RWPE1 (cell line): ENCODE data around the gene SLCO4A1.

Experiments used
- CTCF ChIA-PET: fragments of 350-600 bp; sonication (Branson Sonifier 250); formaldehyde crosslinking; extraction: SDS; loops from one replicate; lab custom pipeline; 2021; lab: Yijun Ruan, JAX
- POLR2A ChIA-PET: fragments of 400-600 bp; formaldehyde crosslinking; extraction: SDS; loops from one replicate; lab custom pipeline; 2020; ENCODE audit warnings: antibody characterized with exemption; ENCODE audit not compliant: low non-redundant PET; lab: Yijun Ruan, JAX
- DNase-seq: peaks from one replicate; pipeline ENCODE4 v3.0.0; 2012; ENCODE audit warnings: low spot score
- H3K27ac ChIP-seq: fragments of 450-650 bp; 2 replicates; pipeline ENCODE4 v1.5.1; 2017
- TF ChIP-seq, protein P1 (sequence below): fragments of 450-650 bp; conservative IDR thresholded peaks from 2 replicates; pipeline ENCODE4 v1.5.1; 2017; ENCODE audit warnings: low read depth, mild to moderate bottlenecking

Gene SLCO4A1

DNA sequence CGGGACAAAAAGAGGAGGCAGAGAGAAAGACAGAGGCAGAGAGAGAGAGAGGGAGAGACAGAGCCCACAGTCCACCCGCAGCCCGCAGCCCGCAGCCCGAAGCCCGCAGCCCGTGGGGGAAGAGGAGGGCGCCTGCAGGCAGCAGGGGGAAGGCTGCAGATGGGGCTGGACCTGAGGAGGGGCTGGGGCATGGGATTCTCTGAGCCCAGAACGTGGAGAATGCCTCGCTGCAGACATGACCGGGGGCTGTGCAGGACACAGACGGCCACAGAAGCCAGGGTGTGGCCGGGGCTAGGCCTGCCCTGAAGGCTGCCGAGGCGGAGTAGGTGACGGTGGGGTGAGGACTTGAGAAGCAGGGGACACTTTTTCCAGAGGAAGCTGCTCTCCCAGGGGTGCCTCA lies 6.5 kb upstream of the SLCO4A1 start:
- TF ChIP-seq, protein P1, sequence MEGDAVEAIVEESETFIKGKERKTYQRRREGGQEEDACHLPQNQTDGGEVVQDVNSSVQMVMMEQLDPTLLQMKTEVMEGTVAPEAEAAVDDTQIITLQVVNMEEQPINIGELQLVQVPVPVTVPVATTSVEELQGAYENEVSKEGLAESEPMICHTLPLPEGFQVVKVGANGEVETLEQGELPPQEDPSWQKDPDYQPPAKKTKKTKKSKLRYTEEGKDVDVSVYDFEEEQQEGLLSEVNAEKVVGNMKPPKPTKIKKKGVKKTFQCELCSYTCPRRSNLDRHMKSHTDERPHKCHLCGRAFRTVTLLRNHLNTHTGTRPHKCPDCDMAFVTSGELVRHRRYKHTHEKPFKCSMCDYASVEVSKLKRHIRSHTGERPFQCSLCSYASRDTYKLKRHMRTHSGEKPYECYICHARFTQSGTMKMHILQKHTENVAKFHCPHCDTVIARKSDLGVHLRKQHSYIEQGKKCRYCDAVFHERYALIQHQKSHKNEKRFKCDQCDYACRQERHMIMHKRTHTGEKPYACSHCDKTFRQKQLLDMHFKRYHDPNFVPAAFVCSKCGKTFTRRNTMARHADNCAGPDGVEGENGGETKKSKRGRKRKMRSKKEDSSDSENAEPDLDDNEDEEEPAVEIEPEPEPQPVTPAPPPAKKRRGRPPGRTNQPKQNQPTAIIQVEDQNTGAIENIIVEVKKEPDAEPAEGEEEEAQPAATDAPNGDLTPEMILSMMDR, result no peak
- no peak for DNase-seq
- ChIA-PET POLR2A (no interaction called here), CTCF (interaction anchor here (0.7 kb wide), 1 partner anchor 76 kb away, joined by 3 read pairs; no protein-coding TSS in a partner anchor)
- H3K27ac ChIP-seq, result no peak overlapping the region

DNA sequence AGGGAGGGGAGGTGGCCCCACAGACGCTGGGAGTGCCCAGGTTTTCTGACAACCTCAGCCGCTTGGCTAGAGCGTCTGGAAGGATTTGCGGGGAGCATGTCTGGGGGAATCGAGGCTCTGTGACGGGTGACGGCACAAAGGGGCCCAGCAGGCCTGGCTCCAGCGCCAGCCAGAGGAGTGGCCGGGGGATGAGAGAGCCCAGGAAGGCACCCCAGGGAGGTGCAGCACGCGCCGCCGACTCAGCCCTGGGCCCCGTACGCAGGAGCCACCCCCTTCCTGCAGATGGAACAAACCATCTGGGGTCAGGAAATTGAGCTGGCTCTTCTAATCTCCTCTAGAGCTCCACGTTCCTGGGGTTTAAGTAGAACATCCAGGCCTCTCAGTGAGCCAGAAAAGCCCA lies 5.9 kb upstream of the SLCO4A1 start:
- no peak overlapping the region for H3K27ac ChIP-seq
- ChIA-PET CTCF (interaction anchor here (0.7 to 1.7 kb wide), 2 partner anchors 20 to 27 kb away, joined by 3 to 4 read pairs; no protein-coding TSS in a partner anchor), POLR2A (no interaction called here)
- no peak for DNase-seq
- TF ChIP-seq, protein P1, result no peak

DNA sequence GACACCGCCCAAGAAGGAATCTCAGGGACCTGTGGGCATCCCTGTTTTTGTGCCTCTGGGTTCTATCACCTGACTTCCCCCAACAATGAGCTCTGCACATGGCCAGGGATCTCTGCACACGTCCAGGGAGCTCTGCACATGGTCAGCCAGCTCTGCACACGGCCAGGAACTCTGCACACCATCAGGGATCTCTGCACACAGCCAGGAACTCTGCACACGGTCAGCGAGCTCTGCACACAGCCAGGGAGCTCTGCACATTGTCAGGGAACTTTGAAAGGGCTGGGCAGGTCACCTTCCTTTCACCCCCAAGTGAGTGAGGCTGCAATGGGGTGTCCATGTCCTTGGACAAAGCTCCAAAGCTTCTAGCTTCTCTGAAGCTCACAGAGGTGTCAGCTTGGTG lies 5.2 kb upstream of the SLCO4A1 start:
- H3K27ac ChIP-seq, result no peak overlapping the region
- TF ChIP-seq, protein P1, result no peak
- DNase-seq, result no peak
- ChIA-PET POLR2A (interaction anchor here (0.5 kb wide), 1 partner anchor 46 kb away, joined by 3 read pairs; no protein-coding TSS in a partner anchor), CTCF (interaction anchor here (0.5 to 1.7 kb wide), 3 partner anchors 20 to 209 kb away, joined by 3 to 4 read pairs (median 4); no protein-coding TSS in a partner anchor)

DNA sequence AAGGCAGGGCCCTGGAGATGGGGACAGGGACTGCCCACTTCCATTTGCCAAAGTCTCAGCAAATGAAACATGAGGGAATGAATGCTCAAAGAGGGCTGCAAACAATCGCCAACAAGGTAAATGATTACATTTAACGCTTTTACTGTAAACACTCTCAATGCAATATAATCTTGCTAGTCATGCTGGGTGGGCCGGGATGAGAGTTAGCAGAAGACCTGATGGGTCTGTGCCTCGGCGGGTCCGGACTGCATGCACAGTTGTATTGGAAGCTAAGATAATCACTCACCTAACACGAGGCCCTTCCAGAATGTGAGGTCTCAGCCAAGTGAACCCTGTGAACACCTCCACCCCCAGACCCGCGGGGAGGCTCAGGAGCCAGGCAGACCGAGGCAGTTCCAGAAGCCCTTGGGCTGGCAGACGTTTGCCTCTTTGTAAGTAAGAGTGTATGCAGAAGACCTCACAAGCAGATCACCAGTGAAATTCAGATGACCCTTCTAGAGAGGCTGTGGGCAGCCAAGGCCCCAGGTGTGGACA lies 4.7 kb upstream of the SLCO4A1 start:
- no peak overlapping the region for H3K27ac ChIP-seq
- POLR2A ChIA-PET, result interaction anchor here (0.6 kb wide), 1 partner anchor 36 kb away, joined by 3 read pairs; no protein-coding TSS in a partner anchor
- CTCF ChIA-PET, result interaction anchor here (0.5 to 1.7 kb wide), 2 partner anchors 21 to 209 kb away, joined by 4 read pairs; no protein-coding TSS in a partner anchor
- TF ChIP-seq, protein P1, result no peak
- no peak for DNase-seq

DNA sequence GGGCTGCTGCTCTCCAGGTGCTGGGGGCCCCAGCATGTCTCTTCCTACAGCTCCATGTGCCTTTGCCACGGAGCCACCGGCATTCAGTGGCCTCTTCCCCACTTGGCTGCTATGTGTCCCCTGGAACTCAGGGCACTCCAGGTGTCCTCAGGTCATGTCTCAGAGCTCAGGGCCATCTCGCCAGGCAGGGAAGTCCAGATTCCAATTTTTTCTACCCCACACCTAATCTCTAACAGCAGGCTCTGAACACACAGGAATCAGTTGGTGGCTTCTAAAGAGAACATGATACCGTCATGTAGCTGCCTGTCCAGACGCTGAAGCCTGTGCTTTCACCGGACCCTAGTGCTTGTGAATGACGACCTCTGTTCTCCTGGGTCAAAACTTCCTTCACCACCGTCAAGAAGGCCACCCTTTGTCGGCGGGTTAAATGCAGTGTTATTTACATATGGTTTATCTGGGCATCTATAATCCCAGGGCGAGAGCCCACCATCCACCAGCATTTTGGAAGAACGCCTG lies 4.2 kb upstream of the SLCO4A1 start:
- POLR2A ChIA-PET, result interaction anchor here (0.6 kb wide), 1 partner anchor 36 kb away, joined by 3 read pairs; no protein-coding TSS in a partner anchor
- TF ChIP-seq, protein P1, result no peak
- H3K27ac ChIP-seq, result no peak overlapping the region
- CTCF ChIA-PET, result no interaction called here
- no peak for DNase-seq

DNA sequence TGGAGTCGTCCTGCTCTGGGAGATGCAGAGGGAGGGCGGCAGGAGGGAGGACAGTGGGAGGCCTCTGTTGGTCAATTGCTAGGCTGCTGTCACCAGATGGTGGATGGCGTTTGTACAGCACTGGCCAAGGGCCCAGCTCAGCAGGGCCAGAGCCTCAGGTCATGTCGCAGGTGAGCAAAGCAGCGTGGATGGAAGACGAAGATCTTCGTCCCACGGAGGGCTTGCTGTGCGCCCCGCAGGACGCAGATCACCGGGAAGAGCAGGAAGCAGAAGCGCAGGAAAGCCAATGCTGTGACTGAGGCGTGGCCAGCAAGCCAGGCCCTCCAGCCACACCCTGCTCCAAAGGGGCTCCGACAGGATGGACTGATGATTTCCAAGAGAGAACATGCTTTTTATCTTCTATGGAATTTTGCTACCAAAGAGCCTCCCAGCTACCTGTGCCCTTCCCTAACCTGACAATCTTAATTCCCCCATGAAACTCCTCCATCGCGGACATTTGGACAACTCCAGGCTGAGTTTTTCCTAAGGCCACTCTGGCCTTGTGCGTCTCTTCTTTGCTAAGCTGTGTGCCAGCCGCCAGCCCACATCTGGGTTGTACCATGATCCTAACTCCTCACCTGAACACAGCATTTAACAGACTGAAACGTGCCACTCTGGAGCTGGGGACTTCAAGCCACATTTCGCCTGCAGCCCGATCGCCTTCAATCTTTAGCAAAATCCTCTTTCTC lies 3.5 kb upstream of the SLCO4A1 start:
- ChIA-PET POLR2A (no interaction called here), CTCF (interaction anchor here (1.6 kb wide), 1 partner anchor 21 kb away, joined by 7 read pairs; no protein-coding TSS in a partner anchor)
- DNase-seq, result no peak
- TF ChIP-seq, protein P1, result no peak
- H3K27ac ChIP-seq, result no peak overlapping the region
